Measurements from ENCODE around the gene TUT7. TPM values are rescaled to one million over a fixed set of nuclear protein-coding genes. Genes with fewer than 3 reads are reported as not detected.
A peak's percentile ranks its signal among the peaks of the same experiment; 100 is the strongest.
"Not testable (repeated sequence)": the region's sequence is repeated elsewhere in the genome, so short reads cannot be mapped to it uniquely, and the experiment has no call there.

Gene TUT7, protein sequence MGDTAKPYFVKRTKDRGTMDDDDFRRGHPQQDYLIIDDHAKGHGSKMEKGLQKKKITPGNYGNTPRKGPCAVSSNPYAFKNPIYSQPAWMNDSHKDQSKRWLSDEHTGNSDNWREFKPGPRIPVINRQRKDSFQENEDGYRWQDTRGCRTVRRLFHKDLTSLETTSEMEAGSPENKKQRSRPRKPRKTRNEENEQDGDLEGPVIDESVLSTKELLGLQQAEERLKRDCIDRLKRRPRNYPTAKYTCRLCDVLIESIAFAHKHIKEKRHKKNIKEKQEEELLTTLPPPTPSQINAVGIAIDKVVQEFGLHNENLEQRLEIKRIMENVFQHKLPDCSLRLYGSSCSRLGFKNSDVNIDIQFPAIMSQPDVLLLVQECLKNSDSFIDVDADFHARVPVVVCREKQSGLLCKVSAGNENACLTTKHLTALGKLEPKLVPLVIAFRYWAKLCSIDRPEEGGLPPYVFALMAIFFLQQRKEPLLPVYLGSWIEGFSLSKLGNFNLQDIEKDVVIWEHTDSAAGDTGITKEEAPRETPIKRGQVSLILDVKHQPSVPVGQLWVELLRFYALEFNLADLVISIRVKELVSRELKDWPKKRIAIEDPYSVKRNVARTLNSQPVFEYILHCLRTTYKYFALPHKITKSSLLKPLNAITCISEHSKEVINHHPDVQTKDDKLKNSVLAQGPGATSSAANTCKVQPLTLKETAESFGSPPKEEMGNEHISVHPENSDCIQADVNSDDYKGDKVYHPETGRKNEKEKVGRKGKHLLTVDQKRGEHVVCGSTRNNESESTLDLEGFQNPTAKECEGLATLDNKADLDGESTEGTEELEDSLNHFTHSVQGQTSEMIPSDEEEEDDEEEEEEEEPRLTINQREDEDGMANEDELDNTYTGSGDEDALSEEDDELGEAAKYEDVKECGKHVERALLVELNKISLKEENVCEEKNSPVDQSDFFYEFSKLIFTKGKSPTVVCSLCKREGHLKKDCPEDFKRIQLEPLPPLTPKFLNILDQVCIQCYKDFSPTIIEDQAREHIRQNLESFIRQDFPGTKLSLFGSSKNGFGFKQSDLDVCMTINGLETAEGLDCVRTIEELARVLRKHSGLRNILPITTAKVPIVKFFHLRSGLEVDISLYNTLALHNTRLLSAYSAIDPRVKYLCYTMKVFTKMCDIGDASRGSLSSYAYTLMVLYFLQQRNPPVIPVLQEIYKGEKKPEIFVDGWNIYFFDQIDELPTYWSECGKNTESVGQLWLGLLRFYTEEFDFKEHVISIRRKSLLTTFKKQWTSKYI (N-terminal part only)
- total RNA-seq: 10 to 100 TPM; 21.5 to 50.6 (median 29.6) TPM

GRCh38 chr9:86354011-86354817, at the start of gene TUT7:
Gene TUT7 (minus strand): TSS chr9:86354410. CDS start chr9:86353199, 1,211 bp downstream.
- peaks cover 2 to 54% (median 18%) of the 10 kb centered on the region in 3 donors for H3K4me1 ChIP-seq
- H3K4me3 ChIP-seq: peak within 1 kb of the TSS; percentile 82 to 96
- H3K36me3 ChIP-seq: peaks cover 0 to 8% of the 10 kb centered on the region in 2 donors
- H3K9me3 ChIP-seq: no peaks in the 10 kb centered on the region
- H3K27me3 ChIP-seq: no peaks in the 10 kb centered on the region
- ATAC-seq: peak; percentile 98
- WGBS, 2 donors (ENCODE audit: low coverage in 1 of 2): 0% methylated on average over 6 to 22 of the region's 79 CpGs
- H3K27ac ChIP-seq: peak within 1 kb of the TSS; percentile 86 to 99 (median 95)
- TF ChIP-seq POLR2A (IDR thresholded peaks at IDR 0.05) (peak; percentile 61 to 73), POLR2AphosphoS5 (IDR thresholded peaks at IDR 0.05) (peak; percentile 86), EP300 (IDR thresholded peaks at IDR 0.05) (no peak), CTCF (IDR thresholded peaks at IDR 0.05) (no peak)

DNA sequence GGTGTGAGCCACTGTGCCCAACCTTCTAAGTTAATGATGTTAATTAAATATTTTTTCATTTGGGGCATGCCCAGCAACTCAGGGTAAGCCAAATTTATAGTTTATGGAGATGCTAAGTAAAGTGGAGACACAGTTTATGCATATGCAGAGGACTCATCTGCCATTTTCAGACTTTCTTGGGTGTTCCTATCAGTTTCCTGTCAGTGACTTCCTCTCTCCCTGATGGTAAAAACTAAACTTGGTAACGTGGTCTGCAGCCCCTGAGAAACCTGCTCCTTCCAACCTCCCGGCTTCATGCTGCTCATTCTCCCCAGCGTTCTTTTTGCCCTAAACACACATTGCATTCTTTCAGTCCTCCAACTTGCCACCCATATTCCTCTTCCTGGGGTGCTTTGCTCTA, 48.4 kb upstream of the TUT7 start:
- TF ChIP-seq POLR2A (IDR thresholded peaks at IDR 0.05) (no peak), CTCF (IDR thresholded peaks at IDR 0.05) (no peak), EP300 (IDR thresholded peaks at IDR 0.05) (no peak), POLR2AphosphoS5 (IDR thresholded peaks at IDR 0.05) (no peak)
- WGBS, 2 donors (ENCODE audit: low coverage in 1 of 2): 55 to 71% methylated on average over 3 of the region's 3 CpGs
- ATAC-seq: no peak
- Histone ChIP-seq H3K9me3 (no peaks in the 10 kb centered on the region), H3K4me3 (no peak overlapping the region), H3K4me1 (peaks cover 11 to 36% (median 19%) of the 10 kb centered on the region in 3 donors), H3K27ac (no peak overlapping the region), H3K36me3 (no peaks in the 10 kb centered on the region), H3K27me3 (no peaks in the 10 kb centered on the region)

GRCh38 chr9:86396412-86396811, 42.2 kb upstream of the TUT7 start:
- TF ChIP-seq POLR2AphosphoS5 (IDR thresholded peaks at IDR 0.05) (no peak), POLR2A (IDR thresholded peaks at IDR 0.05) (no peak), EP300 (IDR thresholded peaks at IDR 0.05) (no peak), CTCF (IDR thresholded peaks at IDR 0.05) (no peak)
- ATAC-seq: no peak
- 86 to 90% methylated on average over 2 of the region's 2 CpGs for WGBS, 2 donors (ENCODE audit: low coverage in 1 of 2)
- Histone ChIP-seq H3K27ac (no peak overlapping the region), H3K4me1 (no peaks in the 10 kb centered on the region), H3K4me3 (no peak overlapping the region), H3K9me3 (peaks cover 0 to 7% (median 0%) of the 10 kb centered on the region in 3 donors), H3K36me3 (no peaks in the 10 kb centered on the region), H3K27me3 (no peaks in the 10 kb centered on the region)

- ATAC-seq, H3K27ac ChIP-seq, H3K36me3 ChIP-seq, H3K27me3 ChIP-seq, H3K4me3 ChIP-seq, H3K9me3 ChIP-seq, H3K4me1 ChIP-seq: not testable (repeated sequence)
- WGBS, 2 donors (ENCODE audit: low coverage in 1 of 2): 100% methylated on average over 1 of the region's 4 CpGs; no CpG with 5 or more reads in 1 of the 2 donors
Observed at GRCh38 chr9:86390184-86390583, 36.0 kb upstream of the TUT7 start.
